HEK293T (cell line): Measurements from ENCODE around the gene SP110.
"Not testable (repeated sequence)": the region's sequence is repeated elsewhere in the genome, so short reads cannot be mapped to it uniquely, and the experiment has no call there.

Source experiments
- CTCF ChIA-PET: fragments of 350-600 bp; formaldehyde crosslinking; extraction: SDS; loops from one replicate; lab custom pipeline; 2021; ENCODE audit warnings: antibody characterized with exemption, inconsistent platforms; lab: Yijun Ruan, JAX
- POLR2A ChIA-PET: fragments of 350-600 bp; formaldehyde crosslinking; extraction: SDS; loops from one replicate; lab custom pipeline; 2020; ENCODE audit warnings: antibody characterized with exemption, inconsistent platforms; lab: Yijun Ruan, JAX
- DNase-seq: peaks from one replicate; pipeline ENCODE4 v3.0.0; 2012; ENCODE audit warnings: mixed read lengths; ENCODE audit errors: extremely low spot score
- ARNT ChIP-seq: fragments of 450-650 bp; IDR thresholded peaks from 2 replicates; pipeline ENCODE4 v1.6.1; 2017; ENCODE audit warnings: mild to moderate bottlenecking
- BHLHE40 ChIP-seq: fragments of 450-650 bp; IDR thresholded peaks from 2 replicates; pipeline ENCODE4 v1.6.1; 2016; ENCODE audit warnings: mild to moderate bottlenecking, moderate library complexity, borderline replicate concordance
- CTBP1 ChIP-seq: fragments of 450-650 bp; IDR thresholded peaks from 2 replicates; pipeline ENCODE4 v1.6.1; 2016; ENCODE audit warnings: borderline replicate concordance
- ELF4 ChIP-seq: fragments of 450-650 bp; IDR thresholded peaks from 2 replicates; pipeline ENCODE4 v1.6.1; 2017; ENCODE audit warnings: antibody characterized with exemption
- FOXA1 ChIP-seq: fragments of 450-650 bp; IDR thresholded peaks from 2 replicates; pipeline ENCODE4 v1.6.1; 2016; ENCODE audit warnings: mild to moderate bottlenecking
- FOXK2 ChIP-seq: fragments of 450-650 bp; IDR thresholded peaks from 2 replicates; pipeline ENCODE4 v1.6.1; 2016; ENCODE audit warnings: mild to moderate bottlenecking
- FOXM1 ChIP-seq: fragments of 450-650 bp; IDR thresholded peaks from 2 replicates; pipeline ENCODE4 v1.6.1; 2017; ENCODE audit warnings: mild to moderate bottlenecking, borderline replicate concordance
- HDGF ChIP-seq: fragments of 450-650 bp; IDR thresholded peaks from 2 replicates; pipeline ENCODE4 v1.6.1; 2017; ENCODE audit warnings: antibody characterized with exemption, borderline replicate concordance
- L3MBTL2 ChIP-seq: fragments of 450-650 bp; conservative IDR thresholded peaks from 2 replicates; pipeline ENCODE4 v1.6.1; 2016; ENCODE audit warnings: mild to moderate bottlenecking
- LEF1 ChIP-seq: fragments of 450-650 bp; IDR thresholded peaks from 2 replicates; pipeline ENCODE4 v1.6.1; 2017; ENCODE audit warnings: mild to moderate bottlenecking, borderline replicate concordance
- NFRKB ChIP-seq: fragments of 450-650 bp; IDR thresholded peaks from 2 replicates; pipeline ENCODE4 v1.6.1; 2016; ENCODE audit warnings: mild to moderate bottlenecking, moderate library complexity
- SP1 ChIP-seq: fragments of 450-650 bp; IDR thresholded peaks from 2 replicates; pipeline ENCODE4 v1.6.1; 2017
- SUZ12 ChIP-seq: fragments of 450-650 bp; IDR thresholded peaks from 2 replicates; pipeline ENCODE4 v1.6.1; 2016; ENCODE audit warnings: mild to moderate bottlenecking
- TARDBP ChIP-seq: fragments of 450-650 bp; IDR thresholded peaks from 2 replicates; pipeline ENCODE4 v1.6.1; 2016
- ZNF384 ChIP-seq: fragments of 450-650 bp; IDR thresholded peaks from 2 replicates; pipeline ENCODE4 v1.6.1; 2016
- TF ChIP-seq, protein P1 (sequence below): fragments of 450-650 bp; IDR thresholded peaks from 2 replicates; pipeline ENCODE4 v1.6.1; 2016

The SP110 gene

DNA sequence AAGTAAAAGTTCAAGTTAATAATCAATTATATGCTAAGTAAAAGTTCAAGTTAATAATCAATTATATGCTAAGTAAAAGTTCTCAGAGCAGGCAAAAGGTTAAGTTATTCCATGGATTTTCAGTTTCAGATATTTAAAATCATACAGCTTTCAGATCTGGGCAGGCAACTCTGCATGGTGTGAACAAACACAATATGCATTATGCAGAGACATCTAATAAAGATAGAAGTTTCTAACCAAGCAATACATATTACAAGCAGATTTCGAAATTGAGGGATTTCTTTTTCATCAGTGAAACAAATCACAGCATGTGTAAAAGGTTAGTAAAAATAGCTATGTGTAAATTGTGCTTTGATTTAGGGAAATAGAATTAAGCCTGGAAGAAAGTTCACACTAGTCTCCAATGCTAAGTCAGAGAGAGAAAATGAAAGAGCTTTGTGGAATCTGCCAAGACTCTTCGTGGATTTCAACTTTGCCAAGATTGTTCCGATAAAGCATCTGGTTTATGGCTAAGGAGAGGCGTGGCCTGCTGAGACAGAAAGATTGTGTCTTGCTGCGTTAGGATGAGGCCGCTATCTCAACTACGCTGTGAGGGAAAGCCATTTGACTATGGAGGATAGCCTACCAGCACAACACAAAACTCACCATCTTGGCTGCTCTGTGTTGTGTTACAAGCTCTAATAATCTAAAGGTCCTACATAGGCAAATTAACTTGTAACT lies 91.0 kb downstream of the SP110 start:
- ChIA-PET CTCF (no interaction called here), POLR2A (no interaction called here)
- DNase-seq = no peak
- no peak for TF ChIP-seq BHLHE40
- no peak for TF ChIP-seq ELF4
- TF ChIP-seq FOXA1 = no peak
- TF ChIP-seq ARNT = no peak
- TF ChIP-seq HDGF = no peak

DNA sequence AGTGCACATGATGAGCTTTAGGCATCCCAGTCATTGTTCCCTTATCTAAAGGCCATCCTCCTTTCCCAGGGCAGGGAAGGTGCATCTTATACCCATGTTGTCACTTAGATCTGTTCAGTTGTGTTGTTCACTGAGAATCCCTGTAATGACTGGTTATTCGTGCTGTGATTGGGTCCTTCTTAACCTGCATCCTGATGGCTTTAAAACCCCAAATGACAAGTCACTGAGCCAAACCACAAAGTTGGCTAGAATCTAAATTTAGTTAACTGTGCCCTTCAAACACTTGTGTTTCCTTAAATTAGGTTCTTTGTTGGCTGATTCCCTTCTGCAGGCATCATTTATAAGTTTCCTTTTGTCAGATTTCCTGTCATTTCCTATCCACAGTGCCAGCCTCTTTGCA lies 92.6 kb downstream of the SP110 start:
- TF ChIP-seq FOXM1 (no peak), ZNF384 (no peak), NFRKB (no peak), CTBP1 (no peak), LEF1 (no peak), SP1 (no peak), BHLHE40 (no peak), TARDBP (no peak), SUZ12 (no peak), ELF4 (no peak), FOXK2 (no peak), FOXA1 (no peak), HDGF (no peak), L3MBTL2 (no peak), ARNT (no peak)
- TF ChIP-seq, protein P1, sequence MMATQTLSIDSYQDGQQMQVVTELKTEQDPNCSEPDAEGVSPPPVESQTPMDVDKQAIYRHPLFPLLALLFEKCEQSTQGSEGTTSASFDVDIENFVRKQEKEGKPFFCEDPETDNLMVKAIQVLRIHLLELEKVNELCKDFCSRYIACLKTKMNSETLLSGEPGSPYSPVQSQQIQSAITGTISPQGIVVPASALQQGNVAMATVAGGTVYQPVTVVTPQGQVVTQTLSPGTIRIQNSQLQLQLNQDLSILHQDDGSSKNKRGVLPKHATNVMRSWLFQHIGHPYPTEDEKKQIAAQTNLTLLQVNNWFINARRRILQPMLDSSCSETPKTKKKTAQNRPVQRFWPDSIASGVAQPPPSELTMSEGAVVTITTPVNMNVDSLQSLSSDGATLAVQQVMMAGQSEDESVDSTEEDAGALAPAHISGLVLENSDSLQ = no peak
- ChIA-PET CTCF (no interaction called here), POLR2A (no interaction called here)
- no peak for DNase-seq

DNA sequence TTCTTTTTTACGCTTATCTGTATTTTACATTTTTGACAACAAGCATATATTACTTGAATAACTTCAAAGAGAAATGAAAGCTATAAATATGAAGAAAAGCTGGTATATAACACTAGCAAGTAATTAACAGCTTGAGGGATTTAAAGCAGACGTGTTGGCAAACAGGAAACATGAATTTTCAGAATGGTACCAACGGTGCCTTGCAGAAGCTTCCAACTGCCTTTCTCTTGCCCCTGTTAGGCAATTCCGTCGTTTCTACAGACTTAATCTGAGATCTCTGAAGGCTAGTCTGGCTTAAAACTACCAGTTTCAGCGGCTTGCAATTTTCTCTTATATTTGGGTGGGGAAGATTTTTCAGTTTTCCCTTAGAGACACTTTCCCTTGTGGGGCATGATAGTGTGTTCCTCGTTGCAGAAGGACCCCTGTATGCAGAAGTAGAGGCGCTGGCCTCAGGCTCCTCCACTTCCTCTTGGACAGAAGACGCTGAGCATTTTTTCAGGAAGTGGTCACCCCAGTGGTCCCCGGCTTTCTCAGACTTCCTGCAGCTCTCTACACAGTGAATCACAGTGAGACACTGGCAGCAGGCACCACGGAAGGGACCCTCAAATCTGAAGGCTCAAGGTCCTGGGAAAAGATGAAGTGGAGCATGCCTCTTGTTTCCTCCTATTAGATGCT lies 94.9 kb downstream of the SP110 start:
- TF ChIP-seq, protein P1 = no peak
- TF ChIP-seq LEF1 (no peak), FOXK2 (no peak), ZNF384 (no peak)
- ChIA-PET CTCF (no interaction called here), POLR2A (no interaction called here)

DNA sequence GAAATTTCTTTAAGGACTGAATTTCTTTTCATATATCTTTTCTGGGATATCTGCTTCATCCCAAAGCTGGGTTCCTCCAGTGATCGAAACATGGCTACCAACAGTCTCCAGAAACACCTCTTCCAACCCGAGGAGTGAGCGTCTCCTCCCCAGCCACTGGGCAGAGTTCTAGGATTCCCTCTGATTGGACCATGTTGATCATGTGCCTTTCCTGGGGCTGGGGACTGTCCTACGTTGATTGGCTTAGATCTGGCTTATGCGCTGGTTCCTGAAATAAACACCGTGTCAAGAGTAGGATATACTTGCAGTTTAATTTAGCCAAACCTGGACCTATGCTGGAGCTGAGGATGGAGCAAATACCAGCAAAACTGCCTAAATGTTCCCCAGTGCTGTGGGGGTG lies 95.5 kb downstream of the SP110 start:
- ChIA-PET POLR2A (no interaction called here), CTCF (no interaction called here)

More for the DNA sequence above, 94.9 kb downstream of the SP110 start:
- DNase-seq = no peak

DNA sequence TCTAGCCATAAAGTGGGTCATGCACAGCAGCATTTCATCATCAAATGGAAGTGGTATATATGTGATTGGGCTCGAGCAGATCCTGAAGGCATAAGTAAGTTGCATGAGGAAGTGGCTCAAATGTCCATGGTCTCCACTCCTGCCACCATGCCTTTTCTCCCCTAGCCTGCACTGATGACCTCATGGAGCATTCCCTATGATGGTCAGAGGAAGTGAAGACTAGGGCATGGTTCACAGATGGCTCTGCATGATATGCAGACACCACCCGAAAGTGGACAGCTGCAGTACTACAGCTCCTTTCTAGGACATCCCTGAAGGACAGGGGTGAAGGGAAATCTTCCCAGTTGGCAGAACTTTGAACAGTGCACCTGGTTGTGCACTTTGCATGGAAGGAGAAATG lies 99.4 kb downstream of the SP110 start:
- POLR2A ChIA-PET, CTCF ChIA-PET, DNase-seq: not testable (repeated sequence)

More for the DNA sequence above, 95.5 kb downstream of the SP110 start:
- no peak for DNase-seq
- TF ChIP-seq FOXM1 (no peak), ZNF384 (no peak), TARDBP (no peak), HDGF (no peak), SUZ12 (no peak), ELF4 (no peak), SP1 (no peak), FOXK2 (no peak), ARNT (no peak), L3MBTL2 (no peak), LEF1 (no peak), CTBP1 (no peak)

DNA sequence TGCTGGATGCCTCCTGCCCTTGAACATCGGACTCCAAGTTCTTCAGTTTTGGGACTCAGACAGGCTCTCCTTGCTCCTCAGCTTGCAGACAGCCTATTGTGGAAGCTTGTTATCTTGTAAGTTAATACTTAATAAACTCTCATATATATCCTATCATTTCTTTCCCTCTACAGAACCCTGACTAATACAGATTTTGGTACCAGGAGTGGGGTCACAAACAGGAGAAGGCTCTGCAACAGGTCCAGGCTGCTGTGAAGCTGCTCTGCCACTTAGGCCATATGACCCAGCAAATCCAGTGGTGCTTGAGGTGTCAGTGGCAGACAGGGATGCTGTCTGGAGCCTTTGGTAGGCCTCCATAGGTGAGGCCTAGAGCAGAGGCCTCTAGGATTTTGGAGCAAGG lies 100.0 kb downstream of the SP110 start:
- CTCF ChIA-PET, DNase-seq, POLR2A ChIA-PET: not testable (repeated sequence)
